Stimulated activated CD4-positive, alpha-beta T cell treated with anti-CD3 and anti-CD28 coated beads, Interleukin-2, amount 100 ng/mL, for 24 hours (primary cell): ENCODE results near the gene XXYLT1.
A peak's percentile ranks its signal among the peaks of the same experiment; 100 is the strongest.

Experiments
- DNase-seq, 2 donors: peaks; one replicate each; pipeline ENCODE4 v3.0.0-alpha.2; 2020

Gene XXYLT1

DNA sequence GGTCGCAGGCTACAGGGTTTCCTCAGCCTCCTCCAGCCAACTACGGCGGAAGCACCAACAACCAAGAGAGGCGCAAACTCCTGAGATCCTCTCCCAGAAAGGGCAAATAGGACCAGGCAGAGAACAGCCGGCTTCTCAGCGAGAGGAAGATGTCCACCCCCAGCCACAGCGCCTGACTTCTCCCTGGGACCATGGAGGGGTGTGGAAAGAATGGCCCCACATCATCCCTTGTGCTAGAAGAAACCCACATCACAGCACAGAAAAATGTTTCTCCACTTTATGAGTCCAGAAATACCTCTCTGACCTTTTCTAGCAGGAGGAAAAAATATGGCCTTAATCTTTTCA, 105.7 kb downstream of the XXYLT1 start:
- DNase-seq, result no peak

DNA sequence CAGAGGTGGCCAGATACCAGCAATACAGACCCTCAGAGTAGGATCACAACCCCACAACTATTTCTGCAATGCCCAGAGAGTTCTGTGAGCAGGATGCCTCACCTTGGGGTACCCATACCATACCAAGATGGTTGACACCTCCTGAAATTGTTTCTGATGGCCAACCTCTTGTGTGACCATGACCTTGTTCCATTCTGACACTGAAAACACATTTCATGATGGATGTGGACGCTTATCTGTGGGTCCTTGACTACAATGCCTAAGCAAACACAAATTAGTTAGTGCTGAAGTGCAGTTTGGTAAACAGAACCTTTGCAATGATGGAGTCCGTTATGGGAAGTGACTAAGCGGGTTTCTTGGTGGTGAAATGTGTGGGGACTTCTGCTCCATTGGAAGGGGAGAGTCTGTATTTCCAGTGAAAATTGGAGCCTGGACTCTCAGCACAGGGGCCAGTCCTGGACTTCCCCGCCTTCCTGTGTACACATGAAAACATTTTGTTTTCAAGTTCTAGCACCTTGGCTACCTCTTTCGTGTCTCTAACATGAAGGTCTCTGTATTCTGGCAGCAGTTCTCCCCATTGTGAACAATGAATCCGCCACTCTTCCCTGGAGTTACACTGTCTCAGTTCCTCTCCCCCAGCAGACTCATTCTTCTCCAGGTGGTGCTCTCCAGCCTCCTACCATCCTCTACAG, 106.2 kb downstream of the XXYLT1 start:
- no peak for DNase-seq

GRCh38 chr3:195163719-195164572, 107.0 kb downstream of the XXYLT1 start:
- DNase-seq, result no peak

- no peak for DNase-seq
Measured at GRCh38 chr3:195162816-195163215, 108.1 kb downstream of the XXYLT1 start.

- no peak for DNase-seq
Measured at GRCh38 chr3:195162033-195162669, 108.8 kb downstream of the XXYLT1 start.

GRCh38 chr3:195160908-195161434, 110.0 kb downstream of the XXYLT1 start:
- DNase-seq, result no peak

- DNase-seq, result no peak
Measured at GRCh38 chr3:195160257-195160898, 110.6 kb downstream of the XXYLT1 start.

- no peak for DNase-seq
Measured at GRCh38 chr3:195159814-195160165, 111.2 kb downstream of the XXYLT1 start.

GRCh38 chr3:195159117-195159813, 111.7 kb downstream of the XXYLT1 start:
- DNase-seq, result no peak

DNA sequence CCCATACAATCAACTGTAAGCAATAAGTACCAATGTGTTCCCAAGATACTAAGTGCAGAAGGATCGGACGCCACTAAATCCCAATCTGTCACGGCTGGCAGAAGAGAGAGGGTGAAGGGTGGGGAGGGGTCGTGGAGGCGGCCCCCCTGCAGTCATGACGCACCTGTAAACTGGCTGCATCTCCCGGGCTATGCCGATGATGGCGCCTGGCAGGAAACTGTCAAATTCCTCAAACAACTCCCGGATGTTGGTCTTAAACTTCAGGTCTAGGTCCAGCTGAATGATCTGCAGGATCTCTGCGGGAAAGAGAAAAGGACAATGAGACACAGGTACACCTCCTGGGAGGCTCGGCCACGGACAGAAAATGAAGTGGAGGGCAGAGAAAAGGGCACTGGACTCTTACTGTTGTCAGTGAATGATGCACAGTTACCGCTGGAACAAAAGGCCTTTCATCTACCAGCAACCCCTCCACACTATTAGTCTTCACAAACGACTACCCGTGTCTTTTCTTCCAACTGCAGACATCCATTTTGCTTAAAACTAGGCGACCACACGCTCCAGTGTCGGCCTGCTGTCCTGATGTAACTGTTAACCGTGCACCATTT, 114.6 kb downstream of the XXYLT1 start:
- DNase-seq, result no peak

GRCh38 chr3:195155570-195156241, 115.3 kb downstream of the XXYLT1 start:
- no peak for DNase-seq

DNA sequence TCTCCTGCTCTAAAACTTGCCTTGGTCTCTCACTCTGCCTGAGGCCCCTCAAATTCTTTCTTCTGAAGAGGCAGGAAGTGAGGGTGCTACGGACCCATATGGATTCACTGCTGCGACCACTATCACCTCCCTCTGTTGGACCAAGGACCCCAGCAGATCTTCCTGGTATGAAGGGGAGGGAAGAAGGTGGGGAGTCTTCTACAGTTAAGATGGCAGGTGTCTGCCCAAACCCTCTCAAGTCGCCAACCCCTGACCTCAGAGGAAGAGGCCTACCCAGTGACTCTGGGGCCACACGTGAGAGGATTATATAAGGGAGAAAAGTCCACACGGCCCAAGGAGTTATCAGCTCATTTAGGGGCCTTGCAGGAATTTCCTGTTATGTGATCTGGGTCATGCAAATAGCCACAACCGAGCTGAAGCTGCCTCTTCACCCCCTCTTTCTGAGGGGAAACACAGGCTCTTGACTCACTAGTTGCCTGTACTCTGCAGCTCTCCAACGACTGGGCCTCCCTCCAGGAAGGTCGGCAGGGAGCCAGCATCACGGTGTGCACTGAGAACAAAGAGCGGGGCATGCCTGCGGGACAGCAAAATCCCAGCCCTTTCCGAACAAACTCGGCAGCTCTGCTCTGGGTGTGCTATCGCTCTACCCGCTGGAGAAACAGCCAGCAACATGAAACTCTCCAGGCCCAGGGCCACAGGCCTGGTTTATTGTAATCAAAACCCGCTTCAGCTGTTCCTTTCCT, 116.0 kb downstream of the XXYLT1 start:
- no peak for DNase-seq

DNA sequence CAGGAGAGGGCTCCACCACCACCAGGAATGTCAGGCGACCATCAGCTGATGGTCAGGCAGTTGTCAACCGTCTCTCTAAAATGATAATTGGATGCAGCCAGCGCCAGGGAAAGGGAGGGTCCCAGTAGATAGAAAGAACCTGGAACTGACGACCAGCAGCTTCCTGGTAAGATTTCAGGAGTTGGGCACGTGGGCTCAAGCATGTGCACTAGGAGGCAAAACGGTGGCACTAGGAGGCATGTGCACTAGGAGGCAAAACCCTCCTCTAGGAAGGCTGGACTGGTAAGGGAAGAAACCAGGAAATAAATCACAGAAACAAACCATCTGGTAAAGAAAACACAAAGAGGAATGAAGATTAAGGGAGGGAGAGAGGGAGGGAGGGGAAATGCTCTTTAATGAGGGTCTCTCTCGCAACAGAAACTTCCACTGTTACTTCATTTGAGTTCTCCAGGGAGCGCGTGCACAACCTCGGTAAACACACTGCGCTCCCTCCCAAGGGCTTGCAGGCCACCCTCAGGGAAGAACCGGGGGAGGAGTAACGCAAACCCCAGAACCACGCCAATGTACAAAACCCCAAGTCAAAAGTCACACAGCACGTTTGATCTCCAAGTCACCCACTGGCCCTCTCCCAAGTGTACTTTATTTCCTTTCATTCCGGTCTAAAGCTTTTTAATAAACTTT, 116.7 kb downstream of the XXYLT1 start:
- DNase-seq, result no peak

DNA sequence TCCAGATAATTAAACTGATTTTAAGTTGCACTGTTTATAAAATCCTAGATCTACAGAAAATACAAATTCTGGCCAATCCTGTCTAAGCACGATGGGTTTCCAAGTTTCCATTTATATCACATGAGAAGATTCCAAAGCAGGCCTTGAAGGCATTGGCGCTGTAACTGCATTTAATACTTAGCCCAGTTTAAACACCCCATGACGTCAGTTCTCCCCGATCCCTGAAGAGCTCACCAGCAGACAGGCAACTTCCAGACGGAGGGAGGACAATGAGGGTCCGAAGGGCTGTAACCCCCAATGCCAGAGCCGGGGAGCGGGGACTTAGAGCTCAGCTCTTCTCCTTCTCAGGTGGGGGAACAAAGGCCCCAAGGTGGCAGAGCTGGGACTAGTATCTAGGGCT, 117.3 kb downstream of the XXYLT1 start:
- DNase-seq, result no peak

GRCh38 chr3:195153130-195153529, 117.8 kb downstream of the XXYLT1 start:
- DNase-seq, result no peak

GRCh38 chr3:195151866-195152541, 119.0 kb downstream of the XXYLT1 start:
- no peak for DNase-seq

- DNase-seq, result no peak
Measured at GRCh38 chr3:195151402-195151801, 119.6 kb downstream of the XXYLT1 start.

DNA sequence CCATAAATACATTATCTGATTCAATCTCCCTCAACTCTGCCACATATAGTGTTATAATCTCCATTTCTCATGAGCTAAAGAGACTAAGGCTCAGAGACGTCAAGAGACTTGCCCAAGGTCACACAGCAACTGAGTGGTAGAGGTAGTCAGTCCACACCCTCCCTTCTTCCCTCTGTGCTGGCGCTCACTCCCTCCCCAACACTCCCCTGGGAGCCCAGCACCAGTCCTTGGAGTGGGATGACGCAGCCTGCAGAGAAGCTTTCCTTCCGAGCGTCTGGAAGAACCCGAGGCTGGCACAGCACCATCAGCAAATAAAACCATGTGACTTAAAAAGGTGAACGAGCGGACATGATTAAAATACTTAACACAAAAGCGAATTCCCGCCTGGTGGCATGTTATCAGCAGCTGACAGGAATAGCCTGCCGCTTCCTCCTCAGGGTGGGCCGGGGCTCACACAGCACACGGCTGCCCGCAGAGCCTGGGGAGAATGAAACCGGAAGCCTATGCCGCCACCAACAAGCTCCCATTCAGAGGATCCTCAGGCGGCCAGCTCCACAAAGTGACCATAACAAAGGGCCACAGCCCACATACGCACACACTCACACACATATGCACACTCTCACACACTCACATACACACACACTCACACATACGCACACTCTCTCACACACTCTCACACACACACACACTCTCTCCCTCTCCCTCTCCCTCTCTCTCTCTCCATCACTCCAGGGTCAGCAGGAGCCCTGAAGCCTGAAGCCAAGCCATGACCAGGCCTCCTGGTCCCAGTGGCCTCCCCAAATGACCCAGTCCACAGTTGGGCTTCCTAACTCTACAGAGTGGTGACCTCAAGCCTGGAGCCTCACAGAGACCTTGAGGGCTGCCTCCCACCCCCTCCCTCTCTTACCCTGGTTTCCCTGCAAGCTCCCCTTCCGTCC, 120.5 kb downstream of the XXYLT1 start:
- peak in 1 of 2 donors; percentile 28 for DNase-seq
